K562 (cell line): Measurements from ENCODE around the gene TRIO. TPM values are rescaled to one million over a fixed set of nuclear protein-coding genes. Genes with fewer than 3 reads are reported as not detected.

Source experiments
- ATAC-seq: fragments of 200-7000 bp; cut with Tn5 transposase; 3 replicates; pipeline ENCODE4 v1.9.1; 2020; ENCODE audit warnings: moderate library complexity
- BruUV-seq: library from RNA; stranded (reverse); fragments of 400-500 nt; replicated peaks from 2 replicates; lab custom pipeline; 2021; lab: Mats Ljungman, UMichigan
- CTCF ChIA-PET: fragments of 300-600 bp; formaldehyde crosslinking; extraction: SDS; loops from one replicate; lab custom pipeline; 2021; ENCODE audit warnings: low intra/inter-chr PET ratio; lab: Yijun Ruan, JAX
- POLR2A ChIA-PET: fragments of 300-600, 350-650 bp; sonication (Branson Sonifier 250); formaldehyde crosslinking; extraction: SDS; loops from one replicate; lab custom pipeline; 2021; ENCODE audit warnings: antibody characterized with exemption, inconsistent platforms; lab: Yijun Ruan, JAX
- DNase-seq, 4 experiments: peaks; one replicate each; pipeline versions ENCODE4 v3.0.0 to v3.0.0-alpha.2; 2011 to 2018; ENCODE audit warnings: low spot score in 3 of 4, mixed read lengths in 3 of 4; ENCODE audit errors: extremely low read depth in 1 of 4
- FAIRE-seq: peaks from 2 replicates; lab custom pipeline; 2011; peaks lifted over from hg19 to GRCh38; lab: Jason Lieb, UNC
- H2AFZ ChIP-seq: 2 replicates; pipeline ENCODE4 v1.6.0; 2011; ENCODE audit warnings: low read depth, low read length, control low read depth, inconsistent platforms
- H3K27ac ChIP-seq: fragments of 200-600 bp; 3 replicates; pipeline ENCODE4 v1.8.0; 2011; ENCODE audit warnings: low read depth, mild to moderate bottlenecking, control low read depth, inconsistent platforms, low read length, moderate library complexity, mixed read lengths; ENCODE audit errors: extremely low read depth
- H3K27me3 ChIP-seq, 2 experiments: fragments of 300-600 bp in 1 of 2; 2 replicates in 1 of 2; 3 replicates in 1 of 2; pipeline versions ENCODE4 v1.6.0 to v1.8.0; 2011; ENCODE audit warnings: inconsistent platforms in 2 of 2, low read length in 2 of 2, mild to moderate bottlenecking in 1 of 2, mixed read lengths in 1 of 2, moderate library complexity in 1 of 2; ENCODE audit not compliant: control insufficient read depth in 2 of 2, insufficient read depth in 2 of 2
- H3K36me3 ChIP-seq: fragments of 300-600 bp; 3 replicates; pipeline ENCODE4 v1.8.0; 2011; ENCODE audit warnings: mild to moderate bottlenecking, low read length, inconsistent platforms; ENCODE audit not compliant: control insufficient read depth, insufficient read depth
- H3K4me1 ChIP-seq, 2 experiments: fragments of 200-600 bp in 1 of 2; replicated peaks in 1 of 2; 2 replicates in 1 of 2; 3 replicates in 1 of 2; pipeline versions ENCODE4 v1.5.1 to v1.8.0; 2011; ENCODE audit warnings: inconsistent platforms in 2 of 2, low read length in 2 of 2, mild to moderate bottlenecking in 1 of 2, mixed read lengths in 1 of 2, moderate library complexity in 1 of 2; ENCODE audit not compliant: control insufficient read depth in 2 of 2, insufficient read depth in 2 of 2
- H3K4me2 ChIP-seq: 2 replicates; pipeline ENCODE4 v1.6.1; 2011; ENCODE audit warnings: low read length, control low read depth, inconsistent platforms, mixed read lengths; ENCODE audit not compliant: insufficient read depth
- H3K4me3 ChIP-seq: fragments of 200-600 bp; sonication (generic), shearing (Covaris generic); 2 replicates; pipeline ENCODE4 v1.5.1; 2016; ENCODE audit warnings: control low read depth, inconsistent platforms
- H3K79me2 ChIP-seq: fragments of 200-600 bp; 3 replicates; pipeline ENCODE4 v1.8.0; 2011; ENCODE audit warnings: low read length, inconsistent platforms; ENCODE audit not compliant: control insufficient read depth, insufficient read depth
- H3K9ac ChIP-seq, 2 experiments: 2 replicates each; pipeline versions ENCODE4 v1.6.0 to v1.6.1; 2011; ENCODE audit warnings: low read depth in 2 of 2, low read length in 2 of 2, control low read depth in 1 of 2, inconsistent platforms in 1 of 2, mild to moderate bottlenecking in 1 of 2, mixed read lengths in 1 of 2; ENCODE audit not compliant: insufficient read depth in 1 of 2
- H3K9me1 ChIP-seq: one replicate; pipeline ENCODE4 v1.6.0; 2011; ENCODE audit warnings: inconsistent platforms, mild to moderate bottlenecking, low read length, moderate library complexity; ENCODE audit not compliant: control insufficient read depth, insufficient read depth
- H3K9me3 ChIP-seq: replicated peaks from 2 replicates; pipeline ENCODE4 v1.5.1; 2011; ENCODE audit warnings: low read depth, low read length, inconsistent platforms; ENCODE audit not compliant: control insufficient read depth, insufficient read depth
- H4K20me1 ChIP-seq: replicated peaks from 2 replicates; pipeline ENCODE4 v1.6.1; 2011; ENCODE audit warnings: low read length, inconsistent platforms, mixed read lengths; ENCODE audit not compliant: control insufficient read depth, insufficient read depth
- ATF1 ChIP-seq, 2 experiments: fragments of 450-650 bp in 1 of 2; IDR thresholded peaks; 2 replicates each; pipeline ENCODE4 v1.6.1; 2016; ENCODE audit warnings: missing compliant biosample characterization in 1 of 2, missing genetic modification characterization in 1 of 2
- CBFA2T3 ChIP-seq: fragments of 450-650 bp; IDR thresholded peaks from 2 replicates; pipeline ENCODE4 v1.6.1; 2017
- DPF2 ChIP-seq: fragments of 450-650 bp; IDR thresholded peaks from 2 replicates; pipeline ENCODE4 v1.6.1; 2016
- EP300 ChIP-seq: IDR thresholded peaks from 2 replicates; pipeline ENCODE4 v1.6.1; 2012; ENCODE audit warnings: low read length, improper control_type of control experiment
- HDAC2 ChIP-seq: fragments of 450-650 bp; IDR thresholded peaks from 2 replicates; pipeline ENCODE4 v1.6.1; 2016; ENCODE audit warnings: mild to moderate bottlenecking
- HDGF ChIP-seq: fragments of 450-650 bp; IDR thresholded peaks from 2 replicates; pipeline ENCODE4 v1.6.1; 2016
- JUN ChIP-seq, 2 experiments: sonication (generic) in 1 of 2; formaldehyde crosslinking in 1 of 2; IDR thresholded peaks; 2 replicates each; pipeline versions ENCODE4 v1.6.1 to v1.8.0; 2012 to 2022; ENCODE audit warnings: borderline replicate concordance in 2 of 2, mild to moderate bottlenecking in 2 of 2, improper control_type of control experiment in 1 of 2, low read depth in 1 of 2, low read length in 1 of 2, missing genetic modification reagents in 1 of 2
- MEIS2 ChIP-seq: fragments of 450-650 bp; IDR thresholded peaks from 2 replicates; pipeline ENCODE4 v1.6.1; 2014; ENCODE audit warnings: mild to moderate bottlenecking; ENCODE audit not compliant: partially characterized antibody
- PTRF ChIP-seq: fragments of 450-650 bp; IDR thresholded peaks from 2 replicates; pipeline ENCODE4 v1.6.1; 2016; ENCODE audit warnings: mild to moderate bottlenecking, missing genetic modification characterization, missing compliant biosample characterization
- SMARCA4 ChIP-seq: fragments of 450-650 bp; IDR thresholded peaks from 2 replicates; pipeline ENCODE4 v1.6.1; 2016
- SMARCE1 ChIP-seq: fragments of 450-650 bp; IDR thresholded peaks from 2 replicates; pipeline ENCODE4 v1.7.1; 2016; ENCODE audit warnings: mild to moderate bottlenecking
- TARDBP ChIP-seq: fragments of 450-650 bp; IDR thresholded peaks from 2 replicates; pipeline ENCODE4 v1.6.1; 2016
- TCFL5 ChIP-seq: fragments of 250-450 bp; sonication (Bioruptor Pico); conservative IDR thresholded peaks from 2 replicates; pipeline ENCODE4 v1.6.1; 2021; ENCODE audit warnings: mild to moderate bottlenecking, moderate library complexity, matching md5 sums
- ZNF263 ChIP-seq: sonication (generic); formaldehyde crosslinking; IDR thresholded peaks from 2 replicates; pipeline ENCODE4 v1.8.0; 2022; ENCODE audit warnings: mild to moderate bottlenecking, missing genetic modification reagents, borderline replicate concordance
- ZNF311 ChIP-seq: fragments of 250-450 bp; sonication (Bioruptor Pico); IDR thresholded peaks from 2 replicates; pipeline ENCODE4 v1.4.0; 2020; ENCODE audit warnings: mild to moderate bottlenecking, moderate library complexity
- ZNF699 ChIP-seq: fragments of 250-450 bp; sonication (Bioruptor Pico); IDR thresholded peaks from 2 replicates; pipeline ENCODE4 v1.8.0; 2021; ENCODE audit warnings: mild to moderate bottlenecking, moderate library complexity; ENCODE audit not compliant: insufficient replicate concordance
- WGBS: fragments of 100-300 bp; shearing (Covaris generic); methylation state at CpG from one replicate; pipeline ENCODE4 v1.1.6; 2016; ENCODE audit warnings: low coverage, mixed read lengths; ENCODE audit not compliant: insufficient coverage; ENCODE audit errors: missing lambda C conversion rate; 5-methylcytosine and 5-hydroxymethylcytosine counted together
- in situ Hi-C: fragments of 300-500 bp; cut with MboI; formaldehyde crosslinking; loops from 4 replicates; pipeline ENCODE4 v1.15.0; 2018; ENCODE audit warnings: inconsistent platforms, mixed read lengths
- intact Hi-C: fragments of 100-400 bp; cut with micrococcal nuclease; formaldehyde crosslinking; loops from 2 replicates; pipeline ENCODE4 v1.14.2; 2022
- polyA plus RNA-seq, 8 experiments: library from polyadenylated mRNA; depleted of rRNA in 4 of 8; stranded (reverse) in 5 of 8; unstranded in 3 of 8; fragments of >200 nt; fragmentation: Nextera tagmentation in 2 of 8; fragmentation: Illumina TruSeq in 1 of 8; extraction: Ambion mirVana in 2 of 8; extraction: Trizol in 1 of 8; gene quantifications; 2 replicates each; pipeline versions ENCODE4 v1.2.1 to v1.2.3, GENCODE V29; 2011 to 2014; ENCODE audit warnings: inconsistent platforms in 1 of 8, missing spikeins in 1 of 8
- total RNA-seq, 7 experiments: library from RNA; depleted of rRNA in 6 of 7; stranded (reverse); fragments of >200 nt in 6 of 7; fragmentation: Illumina TruSeq in 2 of 7; extraction: Trizol in 2 of 7; gene quantifications; 2 replicates each; pipeline versions ENCODE4 v1.2.1 to v1.2.3, GENCODE V29; 2011 to 2021; ENCODE audit warnings: low replicate concordance in 1 of 7
- TF ChIP-seq, protein P1 (sequence below): sonication (generic); formaldehyde crosslinking; IDR thresholded peaks from 2 replicates; pipeline ENCODE4 v1.8.0; 2022; ENCODE audit warnings: mild to moderate bottlenecking, low read depth, missing genetic modification reagents
- TF ChIP-seq, protein P2 (sequence below): fragments of 450-650 bp; IDR thresholded peaks from 2 replicates; pipeline ENCODE4 v1.6.1; 2016
- TF ChIP-seq, protein P3 (sequence below): fragments of 250-450 bp; sonication (Bioruptor Pico); IDR thresholded peaks from 2 replicates; pipeline ENCODE4 v1.8.0; 2022; ENCODE audit warnings: moderate library complexity, mild to moderate bottlenecking, inconsistent platforms
- TF ChIP-seq, protein P4 (sequence below): fragments of 200-800 bp; sonication (Bioruptor generic); IDR thresholded peaks from 2 replicates; pipeline ENCODE4 v1.6.1; 2017; ENCODE audit warnings: missing genetic modification characterization, missing compliant biosample characterization

The TRIO gene
- total and polyA plus RNA-seq, 9 of the 15 experiments (the other 6 are each of a cell fraction or from before 2014, with no cell fraction given) = 0.24 to 5.0 (median 1.1) TPM

DNA sequence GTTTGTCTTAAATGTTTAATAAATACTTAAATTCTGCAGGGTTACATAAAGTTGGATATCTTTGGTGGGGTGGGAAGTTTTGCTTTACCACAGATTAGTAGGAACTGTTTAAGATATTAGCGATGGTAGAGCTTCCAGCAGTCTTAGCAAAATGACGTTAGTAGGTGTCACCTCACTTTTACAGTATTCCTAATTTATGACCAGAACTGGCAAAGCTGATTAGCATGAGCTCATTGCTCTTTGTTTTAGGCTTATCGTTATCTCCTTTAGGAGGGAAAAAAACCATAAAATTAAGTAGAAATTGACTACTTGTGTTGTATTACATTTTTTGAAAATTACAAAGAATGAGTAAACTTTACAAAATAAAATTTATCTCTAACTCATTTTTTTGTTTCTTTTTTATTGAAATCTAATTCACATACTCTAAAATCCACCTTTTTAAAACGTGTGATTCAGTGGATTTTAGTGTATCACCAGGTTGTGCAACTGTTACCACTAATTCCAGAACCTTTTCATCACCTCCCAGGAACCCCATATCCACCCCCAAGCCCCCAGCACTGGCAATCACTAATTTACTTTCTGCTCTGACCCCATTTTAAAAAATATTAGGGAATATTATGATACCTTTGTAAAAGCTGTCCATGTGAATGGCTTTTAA is 129.5 kb downstream of the TRIO start:
- no peak overlapping the region for H3K4me2 ChIP-seq
- H3K4me3 ChIP-seq = no peak overlapping the region
- ATAC-seq (peak; percentile 61; the same call in 2 of the 3 replicates), DNase-seq (peak in 2 of 4 experiments; percentile 45 to 58), FAIRE-seq (no peak)
- no peak overlapping the region for H3K9ac ChIP-seq
- no peaks in the 10 kb centered on the region for H4K20me1 ChIP-seq
- no peaks in the 10 kb centered on the region for H3K9me1 ChIP-seq
- peaks cover 8 to 16% of the 10 kb centered on the region in 2 experiments; a peak in 3 of 5 replicates for H3K4me1 ChIP-seq
- WGBS = 0% methylated on average over 4 of the region's 4 CpGs
- in situ Hi-C loops (no loop called here), intact Hi-C loops (no loop called here)
- H3K27me3 ChIP-seq = no peaks in the 10 kb centered on the region
- ChIA-PET CTCF (no interaction called here), POLR2A (interaction anchor here (1.1 to 1.3 kb wide), 2 partner anchors 9 to 12 kb away, joined by 3 to 4 read pairs; no protein-coding TSS in a partner anchor)
- no TSS peak for BruUV-seq
- peak overlapping the region; percentile 56 for H2AFZ ChIP-seq
- H3K36me3 ChIP-seq = no peaks in the 10 kb centered on the region
- H3K79me2 ChIP-seq = no peaks in the 10 kb centered on the region
- H3K9me3 ChIP-seq = no peaks in the 10 kb centered on the region
- peak overlapping the region; percentile 25; the same call in 2 of the 3 replicates for H3K27ac ChIP-seq
- TF ChIP-seq ATF1 (CRISPR knock-in tag; IDR thresholded peaks at IDR 0.05) (no peak), ATF1 (tag; IDR thresholded peaks at IDR 0.05) (peak; percentile 64), TCFL5 (no peak), HDAC2 (0 out of 2 replicates have a peak, but pooled peaks have one; percentile 23), SMARCA4 (peak; percentile 84), TARDBP (no peak), PTRF (no peak), CBFA2T3 (peak; percentile 68), SMARCE1 (peak; percentile 69), ZNF311 (CRISPR knock-in tag) (peak; percentile 13; the same call in 1 of the 2 replicates), DPF2 (peak; percentile 83), HDGF (no peak), ZNF263 (no peak), EP300 (peak; percentile 60), JUN (IDR thresholded peaks at IDR 0.05; ENCODE audit: borderline replicate concordance, low read depth, low read length) (peak; percentile 27; the same call in 1 of the 2 replicates), JUN (CRISPR knock-in tag; IDR thresholded peaks at IDR 0.05; ENCODE audit: borderline replicate concordance) (no peak), ZNF699 (CRISPR knock-in tag) (no peak), MEIS2 (peak; percentile 98)
- TF ChIP-seq, protein P1, sequence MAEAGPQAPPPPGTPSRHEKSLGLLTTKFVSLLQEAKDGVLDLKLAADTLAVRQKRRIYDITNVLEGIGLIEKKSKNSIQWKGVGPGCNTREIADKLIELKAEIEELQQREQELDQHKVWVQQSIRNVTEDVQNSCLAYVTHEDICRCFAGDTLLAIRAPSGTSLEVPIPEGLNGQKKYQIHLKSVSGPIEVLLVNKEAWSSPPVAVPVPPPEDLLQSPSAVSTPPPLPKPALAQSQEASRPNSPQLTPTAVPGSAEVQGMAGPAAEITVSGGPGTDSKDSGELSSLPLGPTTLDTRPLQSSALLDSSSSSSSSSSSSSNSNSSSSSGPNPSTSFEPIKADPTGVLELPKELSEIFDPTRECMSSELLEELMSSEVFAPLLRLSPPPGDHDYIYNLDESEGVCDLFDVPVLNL (CRISPR knock-in tag) = no peak
- TF ChIP-seq, protein P2, sequence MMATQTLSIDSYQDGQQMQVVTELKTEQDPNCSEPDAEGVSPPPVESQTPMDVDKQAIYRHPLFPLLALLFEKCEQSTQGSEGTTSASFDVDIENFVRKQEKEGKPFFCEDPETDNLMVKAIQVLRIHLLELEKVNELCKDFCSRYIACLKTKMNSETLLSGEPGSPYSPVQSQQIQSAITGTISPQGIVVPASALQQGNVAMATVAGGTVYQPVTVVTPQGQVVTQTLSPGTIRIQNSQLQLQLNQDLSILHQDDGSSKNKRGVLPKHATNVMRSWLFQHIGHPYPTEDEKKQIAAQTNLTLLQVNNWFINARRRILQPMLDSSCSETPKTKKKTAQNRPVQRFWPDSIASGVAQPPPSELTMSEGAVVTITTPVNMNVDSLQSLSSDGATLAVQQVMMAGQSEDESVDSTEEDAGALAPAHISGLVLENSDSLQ = peak; percentile 93
- TF ChIP-seq, protein P3, sequence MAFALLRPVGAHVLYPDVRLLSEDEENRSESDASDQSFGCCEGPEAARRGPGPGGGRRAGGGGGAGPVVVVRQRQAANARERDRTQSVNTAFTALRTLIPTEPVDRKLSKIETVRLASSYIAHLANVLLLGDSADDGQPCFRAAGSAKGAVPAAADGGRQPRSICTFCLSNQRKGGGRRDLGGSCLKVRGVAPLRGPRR = no peak
- TF ChIP-seq, protein P4, sequence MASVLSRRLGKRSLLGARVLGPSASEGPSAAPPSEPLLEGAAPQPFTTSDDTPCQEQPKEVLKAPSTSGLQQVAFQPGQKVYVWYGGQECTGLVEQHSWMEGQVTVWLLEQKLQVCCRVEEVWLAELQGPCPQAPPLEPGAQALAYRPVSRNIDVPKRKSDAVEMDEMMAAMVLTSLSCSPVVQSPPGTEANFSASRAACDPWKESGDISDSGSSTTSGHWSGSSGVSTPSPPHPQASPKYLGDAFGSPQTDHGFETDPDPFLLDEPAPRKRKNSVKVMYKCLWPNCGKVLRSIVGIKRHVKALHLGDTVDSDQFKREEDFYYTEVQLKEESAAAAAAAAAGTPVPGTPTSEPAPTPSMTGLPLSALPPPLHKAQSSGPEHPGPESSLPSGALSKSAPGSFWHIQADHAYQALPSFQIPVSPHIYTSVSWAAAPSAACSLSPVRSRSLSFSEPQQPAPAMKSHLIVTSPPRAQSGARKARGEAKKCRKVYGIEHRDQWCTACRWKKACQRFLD (CRISPR knock-in tag) = peak; percentile 48; the same call in 1 of the 2 replicates
